Naive thymus-derived CD8-positive, alpha-beta T cell (primary cell): ENCODE data around the gene GPD1L. TPM values are rescaled to one million over a fixed set of nuclear protein-coding genes. Genes with fewer than 3 reads are reported as not detected.

Experiments
- polyA plus RNA-seq, 3 donors: library from polyadenylated mRNA; unstranded; fragments of 300-500 nt; fragmentation: Illumina TruSeq; gene quantifications; one replicate each; pipeline ENCODE4 v1.2.3, GENCODE V29; 2021
- total RNA-seq, 8 experiments: library from RNA in 2 of 8; stranded (reverse) in 2 of 8; gene quantifications; one replicate each; pipeline ENCODE4 v1.2.3 and lab custom pipeline; 2021 to 2026

Gene GPD1L
- total and polyA plus RNA-seq, 5 experiments from 2014 or later: 8.0 to 20.5 (median 10.4) TPM

Other genes with a start within 250 kb of the GPD1L start
- gene OSBPL10, start 125.4 kb upstream of the GPD1L start, total RNA-seq: 10 to 100 TPM; 10.7 to 11.2 TPM
- under 1 TPM; 0.03 to 0.08 (median 0.03) TPM for gene OSBPL10, start 125.4 kb upstream of the GPD1L start, polyA plus RNA-seq
- gene ZNF860, start 124.9 kb upstream of the GPD1L start, total RNA-seq: 1 to 10 TPM; 1.1 to 2.1 TPM
- not detected for gene ZNF860, start 124.9 kb upstream of the GPD1L start, polyA plus RNA-seq
- 1 to 10 TPM; 2.0 to 2.2 TPM for gene CMTM8, start 132.1 kb downstream of the GPD1L start, total RNA-seq
- 1 to 10 TPM; 2.8 to 8.6 (median 3.8) TPM for gene CMTM8, start 132.1 kb downstream of the GPD1L start, polyA plus RNA-seq